Colon (tissue), 2 donors: ENCODE measurements around the gene CISD2.
"Not testable (repeated sequence)": the region's sequence is repeated elsewhere in the genome, so short reads cannot be mapped to it uniquely, and the experiment has no call there.

Experiments used
- FAIRE-seq: peaks from 2 replicates; lab custom pipeline; 2012; peaks lifted over from hg19 to GRCh38; lab: Jason Lieb, UNC
- donor health status: control.
- donor health status: control.

The CISD2 gene

DNA sequence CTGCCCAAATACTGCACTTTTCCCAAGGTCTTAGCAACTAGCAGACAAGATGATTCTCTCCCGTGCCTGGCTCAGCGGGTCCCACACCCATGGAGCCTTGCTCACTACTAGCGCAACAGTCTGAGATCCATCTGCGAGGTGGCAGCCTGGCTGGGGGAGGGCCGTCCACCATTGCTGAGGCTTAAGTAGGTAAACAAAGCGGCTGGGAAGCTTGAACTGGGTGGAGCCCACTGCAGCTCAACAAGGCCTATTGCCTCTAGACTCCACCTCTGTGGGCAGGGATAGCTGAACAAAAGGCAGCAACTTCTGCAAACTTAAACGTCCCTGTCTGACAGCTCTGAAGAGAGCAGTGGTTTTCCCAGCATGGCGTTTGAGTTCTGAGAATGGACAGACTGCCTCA, 50.9 kb downstream of the CISD2 start:
- FAIRE-seq, result not testable (repeated sequence)

DNA sequence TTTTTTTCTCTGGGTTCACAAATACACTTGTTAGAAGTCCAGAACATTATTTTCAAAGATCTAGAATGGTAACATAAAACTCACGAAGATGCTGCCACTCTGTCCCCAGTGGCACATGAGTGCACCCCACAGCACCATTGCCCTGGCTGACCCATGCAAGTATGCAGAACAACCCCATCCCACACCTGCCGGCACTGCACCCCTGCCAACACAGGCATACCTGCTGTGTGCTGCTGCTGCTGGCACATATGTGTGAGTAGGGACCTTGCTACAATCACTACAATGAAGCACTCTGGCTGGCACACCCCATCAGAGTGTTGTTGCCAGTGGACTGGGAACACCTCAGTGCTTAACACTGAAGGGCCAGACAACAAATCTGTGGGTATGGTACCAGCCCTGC, 66.9 kb downstream of the CISD2 start:
- no peak for FAIRE-seq

DNA sequence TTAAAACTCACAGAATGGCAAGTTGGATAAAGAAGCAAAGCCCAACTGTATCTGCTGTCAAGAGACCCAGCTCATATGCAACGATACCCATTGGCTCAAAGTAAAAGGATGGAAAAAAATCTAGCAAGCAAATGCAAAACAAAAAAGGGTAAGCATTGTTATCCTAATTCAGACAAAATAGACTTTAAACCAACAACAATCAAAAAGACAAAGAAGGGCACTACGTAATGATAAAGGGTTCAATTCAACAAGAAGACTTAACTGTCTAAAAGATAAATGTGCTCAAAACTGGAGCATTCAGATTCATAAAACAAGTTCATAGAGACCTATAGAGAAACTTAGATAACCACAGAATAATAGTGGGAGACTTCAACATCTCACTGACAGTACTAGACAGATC, 69.3 kb downstream of the CISD2 start:
- not testable (repeated sequence) for FAIRE-seq
